GM23338 (cell line): Measurements from ENCODE around the gene MYO18B. TPM values are rescaled to one million over a fixed set of nuclear protein-coding genes. Genes with fewer than 3 reads are reported as not detected.

Experiments used
- ATAC-seq: fragments of 200-7000 bp; cut with Tn5 transposase; 3 replicates; pipeline ENCODE4 v1.9.1; 2020
- DNase-seq: peaks from one replicate; pipeline ENCODE4 v3.0.0-alpha.2; 2015; ENCODE audit warnings: low spot score
- H2AFZ ChIP-seq: fragments of 200-600 bp; sonication (generic); 2 replicates; pipeline ENCODE4 v1.8.0; 2016; ENCODE audit warnings: antibody characterized with exemption, mild to moderate bottlenecking, moderate library complexity
- H3F3A ChIP-seq: fragments of 200-600 bp; sonication (generic); replicated peaks from 2 replicates; pipeline ENCODE4 v1.8.0; 2017; ENCODE audit warnings: antibody characterized with exemption, mixed run types, low read depth
- H3K27ac ChIP-seq: fragments of 200-600 bp; sonication (generic); 2 replicates; pipeline ENCODE4 v1.6.1; 2016; ENCODE audit warnings: low read depth
- H3K27me3 ChIP-seq: fragments of 200-600 bp; sonication (generic); 2 replicates; pipeline ENCODE4 v1.8.0; 2016; ENCODE audit warnings: mild to moderate bottlenecking, mixed run types, moderate library complexity; ENCODE audit not compliant: insufficient read depth
- H3K36me3 ChIP-seq: fragments of 200-600 bp; sonication (generic); 2 replicates; pipeline ENCODE4 v1.8.0; 2016; ENCODE audit warnings: mild to moderate bottlenecking; ENCODE audit not compliant: insufficient read depth
- H3K4me1 ChIP-seq: fragments of 200-600 bp; sonication (generic); 2 replicates; pipeline ENCODE4 v1.8.0; 2016; ENCODE audit warnings: mild to moderate bottlenecking, moderate library complexity; ENCODE audit not compliant: insufficient read depth
- H3K4me2 ChIP-seq: fragments of 200-600 bp; sonication (generic); 2 replicates; pipeline ENCODE4 v1.7.1; 2017; ENCODE audit warnings: mixed run types
- H3K4me3 ChIP-seq: fragments of 200-600 bp; sonication (generic); 2 replicates; pipeline ENCODE4 v1.6.1; 2016; ENCODE audit warnings: mixed run types
- H3K79me2 ChIP-seq: fragments of 200-600 bp; sonication (generic); replicated peaks from 2 replicates; pipeline ENCODE4 v1.8.0; 2017; ENCODE audit warnings: mild to moderate bottlenecking; ENCODE audit not compliant: insufficient read depth
- H3K9me2 ChIP-seq: fragments of 200-600 bp; sonication (generic); 2 replicates; pipeline ENCODE4 v1.8.0; 2017; ENCODE audit not compliant: insufficient read depth
- H4K20me1 ChIP-seq: fragments of 200-600 bp; sonication (generic); replicated peaks from 2 replicates; pipeline ENCODE4 v1.8.0; 2017; ENCODE audit warnings: mild to moderate bottlenecking; ENCODE audit not compliant: insufficient read depth
- H3K27ac Mint-ChIP-seq: 2 replicates; pipeline ENCODE4 v1.8.0; 2020; ENCODE audit warnings: inconsistent platforms, mild to moderate bottlenecking, moderate library complexity, mixed read lengths
- H3K27me3 Mint-ChIP-seq: 3 replicates; pipeline ENCODE4 v1.8.0; 2022; ENCODE audit warnings: low read depth, mild to moderate bottlenecking, moderate library complexity, mixed read lengths, inconsistent platforms; ENCODE audit not compliant: insufficient read depth, poor library complexity
- H3K36me3 Mint-ChIP-seq: 3 replicates; pipeline ENCODE4 v1.8.0; 2021; ENCODE audit warnings: low read depth, mild to moderate bottlenecking, inconsistent platforms, moderate library complexity, mixed read lengths
- H3K4me1 Mint-ChIP-seq: 3 replicates; pipeline ENCODE4 v1.8.0; 2020; ENCODE audit warnings: mild to moderate bottlenecking, inconsistent platforms, mixed read lengths
- H3K4me3 Mint-ChIP-seq: 3 replicates; pipeline ENCODE4 v1.8.0; 2021; ENCODE audit warnings: moderate library complexity, mild to moderate bottlenecking, inconsistent platforms, mixed read lengths
- H3K9me3 Mint-ChIP-seq: 3 replicates; pipeline ENCODE4 v1.8.0; 2020; ENCODE audit warnings: moderate library complexity, mild to moderate bottlenecking, inconsistent platforms, mixed read lengths
- CTCF ChIP-seq, 2 experiments: fragments of 200-600 bp in 1 of 2; sonication (generic) in 1 of 2; conservative IDR thresholded peaks; 2 replicates each; pipeline versions ENCODE4 v1.5.1 to v1.6.1; 2016 to 2017; ENCODE audit warnings: antibody characterized with exemption in 2 of 2, low read depth in 2 of 2, mild to moderate bottlenecking in 2 of 2, moderate library complexity in 1 of 2
- ETS1 ChIP-seq: IDR thresholded peaks from 2 replicates; pipeline ENCODE4 v1.6.1; 2016; ENCODE audit warnings: antibody characterized with exemption
- NANOG ChIP-seq: IDR thresholded peaks from 2 replicates; pipeline ENCODE4 v1.6.1; 2016; ENCODE audit warnings: antibody characterized with exemption, borderline replicate concordance
- POLR2AphosphoS5 ChIP-seq: IDR thresholded peaks from 2 replicates; pipeline ENCODE4 v1.6.1; 2016; ENCODE audit warnings: antibody characterized with exemption, low read depth
- STAT1 ChIP-seq: IDR thresholded peaks from one replicate; pipeline ENCODE4 v1.6.1; 2016; ENCODE audit warnings: antibody characterized with exemption; ENCODE audit not compliant: unreplicated experiment
- ZNF114 ChIP-seq: fragments of 250-450 bp; sonication (Bioruptor Pico); IDR thresholded peaks from 2 replicates; pipeline ENCODE4 v1.5.0; 2020; ENCODE audit warnings: mild to moderate bottlenecking, moderate library complexity
- polyA plus RNA-seq: library from polyadenylated mRNA; unstranded; fragments of >200 nt; fragmentation: Nextera tagmentation; extraction: Ambion mirVana; gene quantifications from 2 replicates; pipeline ENCODE4 v1.2.1, GENCODE V29; 2016
- total RNA-seq: library from RNA; depleted of rRNA; stranded (reverse); fragments of >200 nt; shearing (Covaris generic); gene quantifications from 2 replicates; pipeline ENCODE4 v1.2.3, GENCODE V29; 2014
- TF ChIP-seq, protein P1 (sequence below): IDR thresholded peaks from one replicate; pipeline ENCODE4 v1.6.1; 2018; ENCODE audit warnings: antibody characterized with exemption; ENCODE audit not compliant: unreplicated experiment

The MYO18B gene
- total and polyA plus RNA-seq, 2 experiments from 2014 or later, result 0.36 to 0.45 TPM

DNA sequence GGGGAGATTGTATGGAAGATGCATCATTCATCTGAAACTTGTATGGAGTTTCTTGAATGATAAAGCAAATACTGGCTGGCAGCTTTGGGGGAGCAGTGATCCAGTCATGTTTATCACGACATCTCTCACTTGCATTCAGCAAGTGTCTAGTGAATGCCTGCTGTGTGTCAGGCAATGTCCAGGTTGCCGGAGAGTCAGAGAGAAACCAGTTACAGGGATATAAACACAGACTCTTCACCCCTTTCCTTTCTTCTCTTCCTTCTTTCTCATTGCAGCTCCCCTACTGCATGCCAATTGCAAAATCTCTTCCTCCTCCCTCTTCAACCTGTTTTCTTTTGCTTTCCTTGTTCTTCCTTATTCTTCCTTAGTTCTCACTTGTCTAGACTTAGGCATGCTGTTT, 220.7 kb downstream of the MYO18B start:
- H3K4me1 Mint-ChIP-seq, result peaks cover 14% of the 10 kb centered on the region
- H3K9me3 Mint-ChIP-seq, result peaks cover 10% of the 10 kb centered on the region; the same call in 2 of the 3 replicates
- DNase-seq (no peak), ATAC-seq (no peak)
- H3K27me3 ChIP-seq, result no peaks in the 10 kb centered on the region
- H3K79me2 ChIP-seq, result no peaks in the 10 kb centered on the region
- no peaks in the 10 kb centered on the region for H3K36me3 ChIP-seq
- H3K9me2 ChIP-seq, result peaks cover 10% of the 10 kb centered on the region; the same call in 1 of the 2 replicates
- H2AFZ ChIP-seq, result no peak overlapping the region
- H3K4me3 ChIP-seq, result no peak overlapping the region
- no peaks in the 10 kb centered on the region for H4K20me1 ChIP-seq
- H3K27ac Mint-ChIP-seq, result 0 out of 2 replicates have a peak overlapping the region, but pooled peaks have one; percentile 8
- H3K4me3 Mint-ChIP-seq, result no peak overlapping the region
- H3K4me1 ChIP-seq, result no peaks in the 10 kb centered on the region
- no peaks in the 10 kb centered on the region for H3F3A ChIP-seq
- H3K4me2 ChIP-seq, result no peak overlapping the region
- TF ChIP-seq ZNF114 (CRISPR knock-in tag), result no peak
- TF ChIP-seq, protein P1, sequence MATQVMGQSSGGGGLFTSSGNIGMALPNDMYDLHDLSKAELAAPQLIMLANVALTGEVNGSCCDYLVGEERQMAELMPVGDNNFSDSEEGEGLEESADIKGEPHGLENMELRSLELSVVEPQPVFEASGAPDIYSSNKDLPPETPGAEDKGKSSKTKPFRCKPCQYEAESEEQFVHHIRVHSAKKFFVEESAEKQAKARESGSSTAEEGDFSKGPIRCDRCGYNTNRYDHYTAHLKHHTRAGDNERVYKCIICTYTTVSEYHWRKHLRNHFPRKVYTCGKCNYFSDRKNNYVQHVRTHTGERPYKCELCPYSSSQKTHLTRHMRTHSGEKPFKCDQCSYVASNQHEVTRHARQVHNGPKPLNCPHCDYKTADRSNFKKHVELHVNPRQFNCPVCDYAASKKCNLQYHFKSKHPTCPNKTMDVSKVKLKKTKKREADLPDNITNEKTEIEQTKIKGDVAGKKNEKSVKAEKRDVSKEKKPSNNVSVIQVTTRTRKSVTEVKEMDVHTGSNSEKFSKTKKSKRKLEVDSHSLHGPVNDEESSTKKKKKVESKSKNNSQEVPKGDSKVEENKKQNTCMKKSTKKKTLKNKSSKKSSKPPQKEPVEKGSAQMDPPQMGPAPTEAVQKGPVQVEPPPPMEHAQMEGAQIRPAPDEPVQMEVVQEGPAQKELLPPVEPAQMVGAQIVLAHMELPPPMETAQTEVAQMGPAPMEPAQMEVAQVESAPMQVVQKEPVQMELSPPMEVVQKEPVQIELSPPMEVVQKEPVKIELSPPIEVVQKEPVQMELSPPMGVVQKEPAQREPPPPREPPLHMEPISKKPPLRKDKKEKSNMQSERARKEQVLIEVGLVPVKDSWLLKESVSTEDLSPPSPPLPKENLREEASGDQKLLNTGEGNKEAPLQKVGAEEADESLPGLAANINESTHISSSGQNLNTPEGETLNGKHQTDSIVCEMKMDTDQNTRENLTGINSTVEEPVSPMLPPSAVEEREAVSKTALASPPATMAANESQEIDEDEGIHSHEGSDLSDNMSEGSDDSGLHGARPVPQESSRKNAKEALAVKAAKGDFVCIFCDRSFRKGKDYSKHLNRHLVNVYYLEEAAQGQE, result no peak
- TF ChIP-seq ETS1, result no peak
- TF ChIP-seq STAT1, result no peak
- no peak overlapping the region for H3K27ac ChIP-seq
- H3K27me3 Mint-ChIP-seq, result peaks cover 6% of the 10 kb centered on the region
- peaks cover 4% of the 10 kb centered on the region; the same call in 1 of the 3 replicates for H3K36me3 Mint-ChIP-seq

GRCh38 chr22:25964961-25965730, 223.2 kb downstream of the MYO18B start:
- TF ChIP-seq CTCF (conservative IDR thresholded peaks at IDR 0.05; ENCODE audit: low read depth in 2 of 2) (no peak), NANOG (no peak), POLR2AphosphoS5 (no peak)
- ATAC-seq (no peak), DNase-seq (no peak)
- Mint-ChIP-seq H3K36me3 (peaks cover 4% of the 10 kb centered on the region; the same call in 1 of the 3 replicates), H3K9me3 (peaks cover 10% of the 10 kb centered on the region; the same call in 2 of the 3 replicates), H3K4me1 (peaks cover 14% of the 10 kb centered on the region), H3K4me3 (no peak overlapping the region), H3K27ac (no peak overlapping the region), H3K27me3 (peaks cover 4% of the 10 kb centered on the region)
- Histone ChIP-seq H3F3A (no peaks in the 10 kb centered on the region; the same call in 1 of the 2 replicates), H4K20me1 (no peaks in the 10 kb centered on the region), H3K79me2 (no peaks in the 10 kb centered on the region), H3K27me3 (no peaks in the 10 kb centered on the region), H3K9me2 (peaks cover 18% of the 10 kb centered on the region; the same call in 1 of the 2 replicates), H3K4me2 (no peak overlapping the region), H3K4me3 (no peak overlapping the region), H3K27ac (no peak overlapping the region), H3K4me1 (peaks cover 4% of the 10 kb centered on the region), H3K36me3 (no peaks in the 10 kb centered on the region), H2AFZ (no peak overlapping the region)
